Hematopoietic multipotent progenitor cell treated with erythropoietin and hydrocortisone succinate and interleukin-3 and kit ligand, for 4 days (in vitro differentiated cells): ENCODE data around the gene TTC7B.

Experiments
- DNase-seq: peaks from one replicate; pipeline ENCODE4 v3.0.0-alpha.2; 2015

The TTC7B gene

DNA sequence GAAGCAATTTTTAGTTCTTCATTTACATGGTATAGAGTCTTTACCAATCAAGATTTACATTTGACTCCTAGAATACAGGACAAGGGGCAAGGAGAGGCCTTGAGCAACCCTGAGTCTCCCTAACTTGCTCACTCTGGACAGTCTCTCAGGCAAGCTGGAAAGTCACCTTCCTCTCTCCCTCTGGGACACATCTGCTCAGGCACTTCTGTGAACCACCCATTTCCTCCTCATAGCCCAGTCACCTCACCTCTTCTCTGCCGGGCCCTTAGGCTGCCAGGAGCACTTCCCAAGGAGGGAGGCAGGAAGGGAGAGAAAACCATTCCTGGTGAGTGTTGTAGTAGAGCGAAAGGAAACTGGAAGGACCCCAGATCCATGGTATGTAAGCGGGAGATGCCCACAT, 202.8 kb downstream of the TTC7B start:
- no peak for DNase-seq

DNA sequence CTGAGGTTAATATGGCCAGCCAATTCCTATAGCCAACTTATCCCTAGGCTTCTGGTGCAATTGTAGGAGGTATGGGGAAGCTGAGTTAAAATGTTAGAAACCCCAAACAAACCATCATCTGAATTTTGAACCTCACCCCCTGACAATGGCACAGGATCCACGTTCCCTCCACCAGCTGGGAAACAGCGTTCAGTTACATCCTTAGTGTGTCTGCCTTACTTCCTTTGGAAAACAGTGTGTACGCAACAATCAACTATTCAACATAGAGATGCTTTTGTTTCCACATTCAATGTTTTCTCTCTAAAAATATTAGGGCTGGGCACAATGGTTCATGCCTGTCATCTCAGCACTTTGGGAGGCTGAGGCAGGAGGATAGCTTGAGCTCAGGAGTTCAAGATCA, 203.4 kb downstream of the TTC7B start:
- DNase-seq: no peak

DNA sequence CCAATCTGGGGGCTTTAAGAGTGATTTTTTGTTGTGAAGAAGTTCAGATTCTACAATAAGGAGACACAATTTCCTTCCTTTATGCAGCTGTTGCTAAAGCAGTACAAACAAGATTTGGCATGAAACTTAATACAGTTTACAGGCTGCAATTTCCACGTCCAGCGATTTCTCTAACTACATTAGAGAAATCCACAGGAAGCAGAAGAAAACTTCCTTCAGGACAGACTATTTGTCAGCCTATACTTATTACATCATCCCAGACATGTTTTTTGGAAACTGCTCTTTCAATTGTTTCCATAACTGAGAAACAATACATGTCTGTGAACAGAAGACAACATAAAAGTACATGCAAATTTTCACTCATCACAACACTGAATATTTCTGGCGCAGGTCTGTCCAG, 204.3 kb downstream of the TTC7B start:
- no peak for DNase-seq

DNA sequence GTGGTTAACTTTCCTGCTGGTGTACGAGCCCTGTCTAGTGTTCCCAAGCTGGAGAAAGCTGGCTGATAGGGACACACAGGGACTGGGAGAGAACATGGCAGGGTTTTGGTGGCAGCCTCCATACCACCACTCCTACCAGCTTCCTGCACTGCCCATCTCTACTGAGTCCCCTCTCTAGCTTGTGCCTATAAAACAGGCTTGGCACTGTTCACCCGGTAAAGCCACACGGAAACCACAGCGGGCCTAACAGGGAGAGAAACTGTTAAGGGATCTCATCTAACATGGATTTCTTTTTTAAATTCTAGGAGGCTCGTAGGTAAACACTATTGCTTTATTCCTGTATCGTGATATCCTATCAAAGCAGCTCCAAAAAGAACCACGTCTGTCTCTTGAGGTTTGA, 204.7 kb downstream of the TTC7B start:
- DNase-seq: no peak

DNA sequence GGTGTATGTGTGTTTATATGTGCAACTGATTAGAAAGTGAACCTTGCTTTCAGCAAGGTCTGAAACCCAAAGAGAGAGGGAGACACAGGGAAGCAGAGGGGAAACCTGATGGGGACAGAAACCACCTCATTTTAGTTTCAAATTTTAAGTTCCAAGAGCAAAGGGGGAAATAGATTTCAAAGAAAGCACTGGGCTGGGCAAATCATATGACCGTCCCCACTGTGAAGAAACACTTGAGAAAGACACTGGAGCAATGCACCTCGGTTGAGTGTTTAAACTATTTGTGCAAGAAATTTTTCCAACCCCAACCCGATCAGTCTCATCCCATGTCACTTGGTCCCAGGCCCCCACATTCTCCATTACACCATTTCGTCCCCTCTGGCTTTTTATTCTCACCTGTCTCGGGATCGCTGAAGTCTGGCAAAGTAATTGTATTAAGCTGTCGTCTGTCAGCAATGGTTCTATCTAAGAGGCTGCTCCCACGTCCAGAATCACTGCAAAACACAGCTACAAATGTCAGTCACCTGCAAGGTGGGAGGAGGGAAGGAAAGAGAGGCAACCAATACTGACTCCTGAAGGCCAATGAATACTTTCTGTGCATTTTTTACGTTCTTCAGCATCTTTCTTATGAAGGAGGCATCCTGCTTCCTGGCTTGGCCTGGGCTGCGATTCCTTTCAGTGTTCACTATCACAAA, 205.7 kb downstream of the TTC7B start:
- no peak for DNase-seq

DNA sequence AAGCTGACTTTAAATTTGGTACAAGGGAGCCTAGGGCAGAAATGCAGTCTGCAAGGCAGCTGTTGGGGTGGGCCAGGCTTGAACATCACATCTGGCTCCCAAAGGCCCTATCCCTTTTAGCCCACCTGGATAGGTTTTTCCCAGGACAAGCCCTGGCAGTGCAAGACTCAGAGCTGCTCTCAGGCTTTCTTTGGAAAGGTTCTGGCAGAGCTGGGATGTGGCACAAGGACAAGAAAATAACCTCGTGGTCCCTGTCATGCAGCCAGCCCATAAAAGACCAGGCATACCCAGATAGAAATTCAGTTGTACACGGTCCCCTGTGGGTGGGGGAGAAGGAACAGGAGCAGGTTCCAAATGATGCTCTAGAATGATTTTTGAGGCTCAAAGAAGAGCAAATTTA, 206.9 kb downstream of the TTC7B start:
- DNase-seq: no peak

DNA sequence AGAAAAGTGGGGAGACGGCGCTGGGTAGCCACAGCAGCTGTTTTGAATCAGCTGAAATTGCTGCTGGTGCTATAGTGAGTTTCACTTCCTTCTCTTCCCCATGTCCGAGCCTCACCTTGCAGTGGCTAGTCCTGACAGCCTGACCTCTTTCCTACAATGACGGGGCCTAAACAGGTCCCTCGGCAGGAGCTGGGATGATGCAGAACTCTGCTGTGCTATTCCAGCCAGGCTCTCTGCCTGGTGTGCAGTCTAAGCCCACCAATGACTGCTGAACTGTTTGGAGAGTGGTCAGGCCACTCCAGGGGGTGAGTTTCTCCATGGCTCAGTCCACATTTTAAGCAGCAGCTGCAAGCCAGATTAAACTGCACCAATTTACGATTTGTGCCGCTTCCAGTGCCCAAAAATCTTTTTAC, 207.3 kb downstream of the TTC7B start:
- no peak for DNase-seq

DNA sequence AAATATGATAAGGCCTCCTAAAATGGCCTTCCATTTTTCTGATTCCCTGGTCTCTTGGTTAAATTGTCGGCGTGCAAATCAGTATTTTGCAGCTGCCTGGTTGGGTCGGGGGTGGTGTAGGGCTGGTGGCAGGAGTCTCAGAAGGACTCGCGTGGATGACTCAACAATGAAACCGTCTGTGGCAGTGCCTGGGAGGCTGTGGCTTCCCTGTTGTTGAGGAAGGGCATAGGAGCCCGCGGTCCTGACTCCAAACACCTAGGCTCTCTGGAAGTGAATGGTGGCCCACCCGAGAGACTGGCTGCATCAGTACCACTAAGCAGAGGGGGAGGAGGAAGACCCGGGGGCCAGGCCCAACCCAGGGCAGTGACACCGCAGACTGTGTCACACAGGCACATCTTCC, 207.9 kb downstream of the TTC7B start:
- no peak for DNase-seq

DNA sequence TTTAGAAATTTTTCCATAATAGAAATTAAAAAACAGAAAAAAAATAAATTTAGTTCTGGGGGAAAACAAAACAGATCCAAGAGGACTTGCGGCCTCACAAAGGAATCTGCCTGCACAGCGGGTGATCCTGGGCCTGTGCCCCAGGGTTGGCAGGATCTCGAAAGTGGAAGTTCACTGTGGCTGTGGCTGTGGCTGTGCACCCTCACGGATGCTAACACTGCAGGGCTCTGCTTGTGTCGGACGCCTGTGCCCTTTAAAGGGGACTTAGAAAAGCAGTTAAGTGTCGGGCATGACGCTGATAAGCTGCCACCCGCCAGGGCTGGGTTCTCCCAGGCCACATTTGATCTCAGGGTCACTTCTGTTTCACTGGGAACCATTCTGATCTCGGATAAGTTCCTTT, 209.1 kb downstream of the TTC7B start:
- DNase-seq: no peak

DNA sequence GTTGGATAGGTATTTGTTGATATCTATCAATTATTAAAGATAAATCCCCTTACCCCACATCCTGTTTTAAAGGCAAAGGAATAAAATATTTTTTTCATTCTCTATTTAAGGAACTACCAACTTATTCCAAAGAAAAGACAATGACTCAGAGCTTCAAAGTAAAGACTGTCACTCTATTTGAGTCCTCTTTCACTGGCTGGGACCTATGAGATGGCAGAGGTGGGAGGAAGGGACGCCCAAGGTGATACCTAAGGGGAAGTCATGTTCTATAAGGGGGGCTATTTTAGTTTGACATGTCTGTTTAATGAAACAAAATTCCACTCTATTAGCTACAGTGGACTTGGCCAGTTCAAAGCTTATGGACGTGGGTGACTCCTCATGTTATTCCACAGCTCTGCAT, 209.8 kb downstream of the TTC7B start:
- no peak for DNase-seq

DNA sequence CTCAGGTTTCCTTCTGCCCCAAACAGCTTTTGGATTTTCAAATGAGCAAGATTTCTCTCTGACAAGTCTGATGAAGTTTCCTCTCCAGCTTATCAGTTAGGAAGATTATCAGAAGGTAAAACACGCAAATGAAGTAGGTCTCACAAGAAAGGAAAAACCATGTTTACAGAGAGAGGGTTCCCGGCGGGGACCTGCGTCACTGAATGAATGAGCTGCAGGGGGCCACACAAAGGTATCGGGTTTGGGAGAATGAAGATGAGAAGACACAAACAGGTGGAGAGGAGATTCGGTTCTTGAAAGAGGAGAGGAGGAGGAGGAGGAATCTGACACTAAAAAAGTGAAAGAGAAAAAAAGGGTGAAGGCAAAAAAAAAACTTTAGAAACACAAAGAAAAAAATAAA, 210.8 kb downstream of the TTC7B start:
- DNase-seq: no peak

DNA sequence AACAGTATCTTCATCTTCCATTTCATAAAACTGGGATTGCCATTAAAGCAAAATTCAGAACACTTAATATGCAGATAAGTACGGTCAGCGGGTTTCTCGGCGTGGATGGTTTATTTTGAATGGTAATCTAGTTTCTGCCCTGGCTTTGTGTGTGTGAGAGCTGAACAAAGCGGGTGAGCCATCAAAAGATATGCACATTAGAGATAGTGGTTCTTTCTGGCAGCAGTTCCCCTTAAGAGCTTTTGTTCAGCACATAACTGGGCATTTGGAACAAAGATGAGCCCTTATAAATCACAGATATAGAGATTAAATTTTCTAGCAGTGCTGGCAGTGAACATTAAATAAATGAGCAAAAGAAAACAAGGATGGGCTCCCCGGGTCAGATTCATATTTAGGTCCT, 211.9 kb downstream of the TTC7B start:
- DNase-seq: peak; percentile 59

DNA sequence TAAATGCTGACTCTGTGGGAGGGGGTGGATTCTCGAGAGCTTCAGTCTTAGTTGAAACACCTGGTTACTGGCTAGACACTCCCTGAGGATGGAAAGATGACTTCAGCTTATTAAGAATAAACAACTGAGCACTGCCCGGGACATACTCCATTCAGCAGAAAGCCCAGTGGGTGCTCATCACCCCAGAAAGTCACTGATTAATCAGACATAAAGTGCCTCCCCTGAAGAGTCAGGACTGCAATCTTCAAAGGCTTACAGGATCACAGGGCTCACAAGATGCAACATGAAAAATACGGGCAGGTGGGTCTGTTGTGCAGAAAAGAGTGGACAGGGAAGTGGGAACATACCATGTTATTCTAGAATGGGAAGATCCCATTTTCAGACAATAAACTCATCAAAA, 212.4 kb downstream of the TTC7B start:
- DNase-seq: no peak

DNA sequence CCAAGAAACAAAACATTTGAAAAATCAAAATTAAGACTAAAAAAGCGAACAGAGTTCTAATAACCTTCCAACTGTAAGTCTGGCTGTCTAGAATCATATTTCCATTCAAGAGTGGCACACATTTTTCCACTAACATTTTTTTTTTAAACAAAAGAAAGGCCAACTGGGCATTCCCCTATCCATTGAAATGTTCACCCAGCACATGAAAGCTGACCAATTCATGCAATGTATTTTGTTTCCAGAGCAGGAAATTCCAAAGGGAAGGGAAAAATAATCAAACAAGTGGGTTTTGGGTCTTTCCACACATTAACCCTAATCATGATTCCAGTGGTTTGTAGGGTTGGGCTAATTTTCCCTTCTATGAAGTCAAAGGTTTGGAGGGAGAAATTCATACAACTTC, 212.9 kb downstream of the TTC7B start:
- DNase-seq: no peak

DNA sequence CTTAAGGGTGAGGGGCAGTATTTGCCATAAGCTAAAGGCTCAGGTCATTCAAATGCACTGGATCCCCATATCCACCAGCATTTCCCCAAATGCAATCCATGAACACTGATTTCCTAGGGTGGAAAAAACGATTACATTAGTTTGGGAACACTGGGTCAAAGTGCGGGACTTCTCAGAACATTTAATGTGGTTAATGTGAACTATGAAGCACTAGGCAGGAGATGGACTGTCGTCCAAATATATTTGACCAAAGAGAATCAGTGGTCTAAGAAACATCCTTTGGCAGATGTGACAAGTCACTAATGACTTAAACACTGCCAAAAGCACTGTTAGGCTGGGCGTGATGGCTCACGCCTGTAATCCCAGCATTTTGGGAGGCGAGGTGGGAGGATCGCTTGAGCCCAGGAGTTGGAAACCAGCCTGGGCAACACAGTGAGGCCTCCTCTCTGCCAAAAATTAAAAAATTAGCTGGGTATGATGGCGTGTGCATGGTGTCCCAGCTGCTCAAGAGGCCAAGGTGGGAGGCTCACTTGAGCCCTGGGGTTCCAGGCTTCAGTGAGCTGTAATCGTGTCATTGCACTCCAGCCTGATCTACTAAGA, 214.0 kb downstream of the TTC7B start:
- DNase-seq: no peak

DNA sequence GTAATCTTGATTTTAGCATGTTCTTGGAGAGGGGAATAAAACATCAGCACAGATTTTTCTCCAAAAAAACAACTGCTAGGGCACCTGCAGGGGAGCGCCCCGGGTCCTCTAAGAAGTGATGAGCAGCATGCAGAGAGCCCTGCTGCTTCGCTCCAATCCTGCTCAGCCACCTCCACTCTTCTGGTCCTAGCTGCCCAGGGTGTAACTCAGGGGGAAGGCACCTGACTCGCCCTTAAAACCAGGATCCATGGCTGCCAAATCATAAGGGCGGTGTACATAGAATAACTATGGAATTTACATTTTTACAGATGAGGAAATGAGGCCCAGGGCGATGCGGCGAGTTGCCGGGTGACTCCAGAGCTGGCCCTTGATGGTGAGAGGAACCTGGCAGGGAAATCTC, 214.7 kb downstream of the TTC7B start:
- DNase-seq: no peak

DNA sequence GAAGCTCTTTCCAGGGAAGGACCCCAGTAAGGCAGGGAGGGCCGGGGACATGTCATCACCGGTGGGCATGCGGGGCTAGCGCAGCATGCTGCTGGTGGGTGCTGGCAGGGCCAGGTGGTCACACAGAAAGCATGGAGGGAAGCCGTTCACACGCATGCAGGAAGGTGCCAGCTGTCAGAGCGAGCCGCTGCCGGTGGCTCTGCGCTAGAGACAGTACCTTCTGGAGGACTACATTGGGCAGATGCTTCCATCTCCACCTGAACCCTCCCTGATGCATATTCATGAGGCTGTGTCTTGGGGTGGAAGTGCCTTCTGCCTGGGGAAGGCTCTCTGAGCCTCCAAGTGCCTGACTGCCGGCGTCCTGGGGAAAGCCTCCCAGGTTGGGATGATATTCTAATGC, 215.6 kb downstream of the TTC7B start:
- DNase-seq: no peak

DNA sequence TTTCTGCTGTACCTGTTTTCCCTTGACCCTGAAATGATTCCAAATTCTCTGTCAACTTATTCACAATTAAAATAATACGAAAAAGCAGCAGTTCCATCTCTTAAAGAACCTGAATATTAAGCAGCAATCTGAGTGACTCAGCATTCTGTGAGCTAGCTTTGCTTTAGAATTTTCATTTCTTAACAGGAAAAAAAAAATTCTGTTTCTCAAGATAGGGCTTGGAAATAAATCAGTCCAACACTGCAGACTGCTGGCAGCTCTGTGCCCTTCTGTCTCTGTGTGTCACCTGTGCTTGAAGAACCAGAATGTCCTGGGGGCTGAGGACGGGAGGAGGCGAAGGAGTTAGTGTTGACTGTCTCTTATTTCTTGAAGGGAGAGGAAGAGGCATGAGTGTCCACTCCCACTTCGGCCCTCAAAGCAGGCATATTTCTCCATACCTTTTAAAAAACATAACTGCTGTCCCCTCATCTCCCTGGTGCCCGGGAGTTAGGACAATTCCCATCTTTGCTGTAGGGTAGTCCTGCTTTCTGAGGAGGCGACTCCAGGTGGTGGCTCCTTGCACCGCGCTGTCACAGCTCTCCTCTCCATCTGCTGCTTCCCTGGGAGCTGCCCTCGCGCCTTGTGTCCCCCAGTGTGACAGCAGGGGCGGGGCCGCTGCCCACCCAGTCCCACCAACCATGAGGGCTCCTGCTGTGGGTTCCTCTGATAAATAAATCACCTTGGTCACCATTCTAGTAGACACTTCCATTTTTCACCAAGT, 216.3 kb downstream of the TTC7B start:
- DNase-seq: peak; percentile 59

DNA sequence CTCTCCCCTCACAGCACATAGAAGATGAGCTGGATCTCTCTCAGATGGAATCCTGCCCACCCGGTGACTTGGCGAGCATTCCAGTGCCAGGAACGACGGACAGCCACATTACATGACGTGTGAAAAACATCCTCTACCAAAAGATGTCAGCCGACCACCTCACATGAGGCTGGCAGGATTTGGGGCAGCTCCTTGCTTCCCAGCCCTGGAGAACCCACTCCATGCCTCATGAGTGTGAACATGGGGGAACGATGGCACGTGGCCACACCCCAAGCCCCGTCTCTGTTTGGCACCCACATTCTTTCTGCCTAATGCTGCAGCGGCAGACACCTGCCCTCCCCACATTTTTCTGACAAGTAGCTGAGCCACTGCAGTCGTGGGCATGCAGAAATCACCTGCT, 216.9 kb downstream of the TTC7B start:
- DNase-seq: no peak

DNA sequence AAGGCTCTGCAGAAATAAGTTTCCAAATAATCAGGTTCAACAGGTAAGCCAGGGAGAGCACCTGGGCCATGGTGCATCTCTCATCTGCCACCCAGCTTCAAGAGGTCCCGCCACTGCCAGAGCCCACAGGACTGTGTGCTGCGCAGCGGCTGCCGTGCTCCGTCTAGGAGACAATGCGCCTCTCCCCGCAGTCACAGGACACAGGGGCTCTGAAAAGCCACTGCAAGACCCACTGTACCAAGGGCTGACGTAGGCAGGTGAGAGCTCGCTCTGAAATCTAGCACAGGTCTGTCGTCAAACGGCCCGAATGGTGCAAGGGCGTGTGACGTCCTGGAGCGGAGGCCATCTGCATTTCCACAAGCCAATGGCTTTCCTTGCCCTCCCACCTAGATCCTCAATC, 218.3 kb downstream of the TTC7B start:
- no peak for DNase-seq

DNA sequence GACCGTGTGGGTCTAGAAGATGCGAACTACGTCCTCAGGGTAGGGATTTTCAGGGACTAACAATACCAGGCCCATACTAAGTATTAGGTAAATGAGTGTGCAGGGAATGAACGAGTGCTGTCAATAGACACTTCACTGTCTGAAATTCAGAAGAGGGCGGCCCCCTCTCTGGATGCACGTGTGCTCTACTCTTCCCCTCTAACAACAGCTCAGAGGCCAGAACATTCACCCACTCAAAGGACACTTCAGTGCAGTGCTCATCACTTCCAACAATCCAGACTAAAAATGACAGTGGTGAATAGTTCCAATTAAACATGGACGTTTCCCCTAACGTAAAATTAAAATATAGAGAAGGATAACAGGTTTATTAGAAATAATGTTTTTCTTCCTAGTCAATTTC, 219.5 kb downstream of the TTC7B start:
- DNase-seq: no peak

DNA sequence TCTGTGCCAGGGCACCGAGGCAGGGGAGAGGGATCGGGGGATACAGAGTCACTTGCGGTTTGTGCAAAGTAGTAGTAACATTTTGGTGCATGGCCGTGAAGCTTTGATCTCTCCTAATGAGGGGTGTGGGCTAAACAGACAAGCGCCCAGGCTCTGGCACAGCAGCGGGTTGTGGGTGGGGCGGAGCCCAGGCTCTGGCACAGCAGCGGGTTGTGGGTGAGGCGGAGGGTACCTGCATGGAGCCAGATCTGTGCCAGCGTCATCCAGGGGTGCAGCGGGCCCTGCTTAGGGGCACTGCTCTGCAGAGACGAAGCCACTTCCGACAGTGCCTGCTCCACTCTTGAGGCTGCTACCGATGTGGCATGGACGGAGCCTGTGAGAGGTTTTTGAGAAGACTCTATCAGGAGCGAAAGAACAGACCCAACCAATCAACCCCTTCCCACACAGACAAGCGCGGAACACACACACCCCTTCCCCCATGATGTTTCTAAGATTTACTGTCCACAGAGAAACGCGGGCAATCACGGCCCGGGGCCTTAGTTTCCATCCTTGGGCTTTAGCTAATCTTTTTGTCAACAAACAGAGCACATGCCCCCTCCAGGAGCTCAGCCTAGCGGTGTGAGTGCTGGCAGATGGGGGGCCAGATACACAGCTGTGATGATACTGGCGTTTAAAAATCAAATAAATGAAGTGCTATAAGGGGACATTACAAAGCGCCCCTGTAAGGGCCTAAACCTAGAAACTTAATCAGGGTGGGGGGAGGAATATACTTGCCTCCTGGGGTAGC, 222.8 kb downstream of the TTC7B start:
- DNase-seq: no peak

DNA sequence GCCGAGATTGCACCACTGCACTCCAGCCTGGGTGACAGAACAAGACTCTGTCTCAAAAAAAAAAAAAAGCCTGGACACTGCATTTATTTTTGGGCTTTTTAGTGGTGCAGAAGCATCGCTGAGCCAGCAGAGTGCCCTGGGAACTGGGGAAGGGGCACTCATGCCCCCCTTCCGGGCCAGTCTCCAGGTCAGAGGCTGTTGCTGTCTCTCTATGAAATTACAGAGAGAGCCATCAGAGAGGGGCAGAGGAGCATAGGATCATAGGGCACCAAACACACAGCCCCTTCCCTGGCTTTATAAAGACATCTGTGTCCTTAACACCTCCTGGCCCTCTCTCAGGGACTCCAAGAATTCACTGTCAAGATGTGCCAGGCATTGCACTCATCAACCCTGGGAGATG, 223.6 kb downstream of the TTC7B start:
- no peak for DNase-seq

DNA sequence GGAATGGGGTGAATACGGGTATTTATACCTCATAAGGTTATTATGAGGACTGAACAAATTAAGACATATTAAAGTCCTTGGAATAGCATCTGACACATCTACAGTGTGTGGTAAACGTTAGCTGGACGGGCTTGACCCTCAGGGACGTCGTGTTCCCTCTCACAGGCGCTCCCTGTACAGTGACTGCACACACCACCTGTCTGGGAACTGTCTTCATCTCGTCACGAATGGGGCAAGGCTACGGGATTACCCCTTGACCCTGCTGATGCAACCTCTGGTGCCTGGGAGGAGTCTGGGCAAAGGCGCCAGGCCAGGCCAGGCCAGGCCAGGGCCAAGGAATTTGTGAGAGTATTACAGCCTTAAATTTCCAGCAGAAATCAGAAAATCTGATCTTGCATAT, 228.3 kb downstream of the TTC7B start:
- DNase-seq: no peak
